GM12878 (cell line): ENCODE measurements around the gene FZR1. TPM values are rescaled to one million over a fixed set of nuclear protein-coding genes. Genes with fewer than 3 reads are reported as not detected.
A peak's percentile ranks its signal among the peaks of the same experiment; 100 is the strongest.

Experiments
- ATF3 ChIP-seq: IDR thresholded peaks from 2 replicates; pipeline ENCODE4 v1.6.1; 2011; ENCODE audit warnings: low read depth, mild to moderate bottlenecking, low read length, moderate library complexity, borderline replicate concordance; ENCODE audit errors: extremely low read depth
- BRCA1 ChIP-seq: IDR thresholded peaks from 2 replicates; pipeline ENCODE4 v1.6.1; 2011; ENCODE audit warnings: low read depth, low read length, improper control_type of control experiment
- CBX5 ChIP-seq: sonication (generic); IDR thresholded peaks from 2 replicates; pipeline ENCODE4 v1.6.1; 2016; ENCODE audit warnings: low read depth, moderate library complexity, mild to moderate bottlenecking, inconsistent platforms
- CEBPZ ChIP-seq: fragments of 150-350 bp; IDR thresholded peaks from 2 replicates; pipeline ENCODE4 v1.6.1; 2016; ENCODE audit warnings: low read depth, low read length
- CREM ChIP-seq: IDR thresholded peaks from 2 replicates; pipeline ENCODE4 v1.6.1; 2014; ENCODE audit warnings: antibody characterized with exemption, low read depth
- ELK1 ChIP-seq: IDR thresholded peaks from 2 replicates; pipeline ENCODE4 v1.6.1; 2012; ENCODE audit warnings: low read depth, low read length, improper control_type of control experiment
- IRF4 ChIP-seq: IDR thresholded peaks from 2 replicates; pipeline ENCODE4 v1.6.1; 2011; ENCODE audit warnings: low read depth, low read length
- LARP7 ChIP-seq: fragments of 450-650 bp; IDR thresholded peaks from 2 replicates; pipeline ENCODE4 v1.6.1; 2017; ENCODE audit warnings: mild to moderate bottlenecking
- PAX8 ChIP-seq: fragments of 450-650 bp; IDR thresholded peaks from 2 replicates; pipeline ENCODE4 v1.6.1; 2017; ENCODE audit warnings: mild to moderate bottlenecking, moderate library complexity
- POLR2A ChIP-seq: IDR thresholded peaks from 2 replicates; pipeline ENCODE4 v1.6.1; 2011; ENCODE audit warnings: low read depth, mild to moderate bottlenecking, low read length
- PRDM15 ChIP-seq: fragments of 450-650 bp; formaldehyde crosslinking; IDR thresholded peaks from 2 replicates; pipeline ENCODE4 v1.4.0; 2020; ENCODE audit warnings: mild to moderate bottlenecking, moderate library complexity
- SKIL ChIP-seq: fragments of 450-650 bp; IDR thresholded peaks from 2 replicates; pipeline ENCODE4 v1.6.1; 2017; ENCODE audit warnings: mild to moderate bottlenecking, low read depth, inconsistent platforms; ENCODE audit not compliant: poor library complexity, severe bottlenecking
- SP1 ChIP-seq: IDR thresholded peaks from one replicate; pipeline ENCODE4 v1.6.1; 2011; ENCODE audit warnings: low read depth, low read length
- polyA plus RNA-seq, 11 experiments: library from polyadenylated mRNA; depleted of rRNA in 4 of 11; unstranded in 6 of 11; stranded (reverse) in 5 of 11; fragments of >200 nt; fragmentation: Nextera tagmentation in 4 of 11; fragmentation: Illumina TruSeq in 1 of 11; extraction: Ambion mirVana in 4 of 11; extraction: Trizol in 1 of 11; gene quantifications; 1 replicate in 1 of 11; 2 replicates in 10 of 11; pipeline versions ENCODE4 v1.2.1 to v1.2.3, GENCODE V29; 2011 to 2016; ENCODE audit warnings: inconsistent platforms in 2 of 11, missing spikeins in 2 of 11, low read depth in 1 of 11
- total RNA-seq, 4 experiments: library from RNA; depleted of rRNA in 3 of 4; stranded (reverse); fragments of >200 nt in 3 of 4; fragmentation: Illumina TruSeq in 1 of 4; extraction: Trizol in 1 of 4; gene quantifications; 2 replicates each; pipeline versions ENCODE4 v1.2.1 to v1.2.3, GENCODE V29; 2013 to 2021
- TF ChIP-seq, protein P1 (sequence below): IDR thresholded peaks from 2 replicates; pipeline ENCODE4 v1.6.1; 2011; ENCODE audit warnings: borderline replicate concordance, low read depth, mild to moderate bottlenecking, moderate library complexity, mixed read lengths, low read length; ENCODE audit not compliant: insufficient read depth; ENCODE audit errors: extremely low read length
- TF ChIP-seq, protein P2 (sequence below): fragments of 450-650 bp; IDR thresholded peaks from 2 replicates; pipeline ENCODE4 v1.6.1; 2016; ENCODE audit warnings: mild to moderate bottlenecking

FZR1 gene
- total and polyA plus RNA-seq, 10 of the 15 experiments (the other 5 are each of a cell fraction or from before 2014, with no cell fraction given), result 0.11 to 44.2 (median 29.3) TPM

DNA sequence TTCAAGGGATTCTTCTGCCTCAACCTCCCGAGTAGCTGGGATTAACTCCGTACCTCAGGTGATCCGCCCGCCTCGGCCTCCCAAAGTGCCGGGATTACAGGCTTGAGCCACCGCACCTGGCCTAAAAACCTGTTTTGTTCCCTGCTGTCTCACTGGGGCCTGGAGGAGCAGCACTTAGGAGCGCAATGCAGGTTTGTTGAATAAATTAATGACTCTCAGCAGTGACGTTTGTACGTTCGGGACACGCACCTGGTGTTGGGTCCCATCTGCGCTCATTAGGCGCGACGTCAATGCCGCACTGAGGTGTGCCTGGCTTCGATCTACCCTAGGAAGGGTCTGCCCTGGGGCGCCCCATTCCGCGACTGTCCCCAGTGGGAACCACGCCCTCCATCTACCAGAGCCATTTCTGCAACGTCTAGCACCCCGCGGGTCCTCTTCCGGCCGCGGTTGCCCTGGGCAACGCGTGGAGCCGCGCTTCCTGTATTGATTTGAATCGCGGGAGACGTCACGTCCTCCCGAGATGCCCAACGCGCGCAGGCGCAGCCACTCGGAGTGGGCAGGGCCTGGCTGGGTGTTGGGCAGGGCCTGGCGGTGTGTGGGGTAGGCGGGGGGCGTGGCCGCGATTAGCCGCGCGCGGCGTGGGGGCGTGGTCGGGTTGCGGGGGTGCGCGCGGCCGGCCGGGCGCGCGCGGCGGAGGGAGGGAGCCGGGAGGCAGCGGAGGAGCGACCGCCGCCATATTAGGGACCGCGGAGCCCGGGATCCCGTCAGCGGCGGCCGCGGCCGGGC is at the start of gene FZR1 (continued):
- TF ChIP-seq CEBPZ (no peak), BRCA1 (no peak), ELK1 (peak; percentile 81), POLR2A (peak; percentile 85), IRF4 (peak; percentile 78), PRDM15 (CRISPR knock-in tag) (no peak), ATF3 (no peak), PAX8 (no peak), CREM (peak; percentile 94), LARP7 (peak; percentile 46), SKIL (no peak), SP1 (peak; percentile 70), CBX5 (no peak)
- TF ChIP-seq, protein P1, sequence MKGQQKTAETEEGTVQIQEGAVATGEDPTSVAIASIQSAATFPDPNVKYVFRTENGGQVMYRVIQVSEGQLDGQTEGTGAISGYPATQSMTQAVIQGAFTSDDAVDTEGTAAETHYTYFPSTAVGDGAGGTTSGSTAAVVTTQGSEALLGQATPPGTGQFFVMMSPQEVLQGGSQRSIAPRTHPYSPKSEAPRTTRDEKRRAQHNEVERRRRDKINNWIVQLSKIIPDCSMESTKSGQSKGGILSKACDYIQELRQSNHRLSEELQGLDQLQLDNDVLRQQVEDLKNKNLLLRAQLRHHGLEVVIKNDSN, result no peak
- TF ChIP-seq, protein P2, sequence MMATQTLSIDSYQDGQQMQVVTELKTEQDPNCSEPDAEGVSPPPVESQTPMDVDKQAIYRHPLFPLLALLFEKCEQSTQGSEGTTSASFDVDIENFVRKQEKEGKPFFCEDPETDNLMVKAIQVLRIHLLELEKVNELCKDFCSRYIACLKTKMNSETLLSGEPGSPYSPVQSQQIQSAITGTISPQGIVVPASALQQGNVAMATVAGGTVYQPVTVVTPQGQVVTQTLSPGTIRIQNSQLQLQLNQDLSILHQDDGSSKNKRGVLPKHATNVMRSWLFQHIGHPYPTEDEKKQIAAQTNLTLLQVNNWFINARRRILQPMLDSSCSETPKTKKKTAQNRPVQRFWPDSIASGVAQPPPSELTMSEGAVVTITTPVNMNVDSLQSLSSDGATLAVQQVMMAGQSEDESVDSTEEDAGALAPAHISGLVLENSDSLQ, result no peak; the same call in 1 of the 2 replicates
